HG03108 (cell line): ENCODE data around the gene NELFE.
"Not testable (repeated sequence)": the region's sequence is repeated elsewhere in the genome, so short reads cannot be mapped to it uniquely, and the experiment has no call there.

Experiments used
- ATAC-seq: cut with Tn5 transposase; IDR thresholded peaks from one replicate; pipeline ENCODE4 v1.9.1; 2021; ENCODE audit warnings: moderate library complexity; ENCODE audit not compliant: unreplicated experiment

NELFE gene

DNA sequence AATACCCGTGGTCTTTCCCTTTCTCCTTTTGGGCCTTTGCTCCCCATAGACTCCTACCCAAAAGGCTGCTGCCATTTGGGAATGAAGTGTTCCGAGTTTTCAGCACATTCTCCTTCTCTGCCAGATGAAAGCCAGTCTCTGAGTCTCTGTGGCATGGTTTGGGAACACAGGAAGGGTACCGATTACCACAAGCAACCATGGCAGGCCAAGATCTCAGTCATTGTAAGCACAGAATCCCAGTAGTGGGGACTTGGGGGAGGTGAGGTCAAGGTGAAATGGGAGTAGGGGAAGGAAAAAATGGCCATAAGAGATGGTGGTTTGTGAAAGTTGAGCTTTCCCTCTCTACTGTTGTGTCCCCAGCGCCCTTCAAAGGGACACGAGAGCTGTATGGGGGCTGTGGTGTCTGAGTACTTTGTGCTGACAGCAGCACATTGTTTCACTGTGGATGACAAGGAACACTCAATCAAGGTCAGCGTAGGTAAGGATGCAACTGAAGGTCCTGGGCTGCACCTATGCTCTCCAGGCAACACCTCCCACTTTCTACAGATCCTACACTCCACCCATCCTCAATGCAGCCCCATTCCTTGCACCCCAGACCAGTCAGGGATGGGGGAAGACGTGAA, 8.7 kb downstream of the NELFE start:
- ATAC-seq: no peak

DNA sequence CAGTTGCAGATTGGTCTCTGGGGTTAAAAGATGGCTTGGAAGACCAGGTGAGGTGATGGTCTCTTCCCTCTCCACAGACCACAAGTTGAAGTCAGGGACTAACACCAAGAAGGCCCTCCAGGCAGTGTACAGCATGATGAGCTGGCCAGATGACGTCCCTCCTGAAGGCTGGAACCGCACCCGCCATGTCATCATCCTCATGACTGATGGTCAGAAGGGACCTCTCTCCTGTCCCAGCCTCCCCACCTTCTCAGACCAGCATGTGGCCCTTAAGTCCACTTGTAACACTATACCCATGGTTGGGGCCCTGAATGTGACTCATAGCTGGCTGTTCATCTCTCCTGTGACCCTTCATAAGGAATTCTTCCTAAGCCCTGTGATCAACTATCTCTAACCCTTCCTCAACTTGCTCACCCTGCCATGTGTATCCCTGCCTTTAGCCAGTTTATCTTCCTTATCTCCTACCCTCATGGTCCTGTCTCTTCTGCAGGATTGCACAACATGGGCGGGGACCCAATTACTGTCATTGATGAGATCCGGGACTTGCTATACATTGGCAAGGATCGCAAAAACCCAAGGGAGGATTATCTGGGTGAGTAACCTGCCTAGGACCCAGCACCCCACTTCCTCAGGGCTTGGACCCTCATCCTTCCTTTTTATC, 9.9 kb downstream of the NELFE start:
- no peak for ATAC-seq

DNA sequence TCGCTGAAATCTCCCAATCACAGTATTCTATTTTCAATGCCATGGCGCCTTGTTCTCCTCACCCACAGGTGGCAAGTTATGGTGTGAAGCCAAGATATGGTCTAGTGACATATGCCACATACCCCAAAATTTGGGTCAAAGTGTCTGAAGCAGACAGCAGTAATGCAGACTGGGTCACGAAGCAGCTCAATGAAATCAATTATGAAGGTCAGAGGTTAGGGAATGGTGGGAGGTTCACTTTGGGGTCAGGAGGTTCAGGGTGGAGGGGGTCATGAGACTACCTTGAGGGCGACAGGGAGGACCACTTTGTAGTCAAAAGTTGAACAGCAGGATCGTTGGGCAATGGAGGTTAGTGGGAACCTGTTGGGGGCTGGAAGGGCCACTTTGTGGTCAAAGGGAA, 10.5 kb downstream of the NELFE start:
- ATAC-seq: no peak

DNA sequence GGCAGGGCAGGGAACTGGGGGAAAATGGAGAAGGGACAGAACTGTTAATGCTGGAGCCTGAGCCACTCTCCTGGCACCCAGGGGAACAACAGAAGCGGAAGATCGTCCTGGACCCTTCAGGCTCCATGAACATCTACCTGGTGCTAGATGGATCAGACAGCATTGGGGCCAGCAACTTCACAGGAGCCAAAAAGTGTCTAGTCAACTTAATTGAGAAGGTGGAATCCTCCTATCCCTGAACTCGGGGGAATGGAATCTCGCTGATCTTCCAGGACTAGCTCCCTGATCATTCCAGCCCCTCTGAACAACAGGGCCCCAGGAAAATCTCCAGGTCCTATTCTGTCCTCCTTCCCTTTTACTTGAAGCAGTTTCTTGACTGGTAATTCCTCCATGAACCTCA, 10.9 kb downstream of the NELFE start:
- no peak for ATAC-seq

DNA sequence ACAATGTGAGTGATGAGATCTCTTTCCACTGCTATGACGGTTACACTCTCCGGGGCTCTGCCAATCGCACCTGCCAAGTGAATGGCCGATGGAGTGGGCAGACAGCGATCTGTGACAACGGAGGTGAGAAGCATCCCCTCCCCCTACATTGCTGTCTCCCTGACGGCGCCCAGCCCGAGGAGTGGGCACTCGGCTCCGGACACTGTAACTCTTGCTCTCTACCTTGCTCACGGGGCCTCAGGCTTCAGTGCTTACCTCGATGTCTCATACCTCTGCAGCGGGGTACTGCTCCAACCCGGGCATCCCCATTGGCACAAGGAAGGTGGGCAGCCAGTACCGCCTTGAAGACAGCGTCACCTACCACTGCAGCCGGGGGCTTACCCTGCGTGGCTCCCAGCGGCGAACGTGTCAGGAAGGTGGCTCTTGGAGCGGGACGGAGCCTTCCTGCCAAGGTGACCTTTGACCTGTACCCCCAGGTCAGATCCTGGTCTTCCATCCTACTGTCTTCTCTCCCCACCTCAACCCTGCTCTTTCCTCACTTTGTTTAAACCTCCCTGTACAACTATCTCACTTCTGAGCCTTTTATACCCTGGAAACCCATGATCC, 11.6 kb downstream of the NELFE start:
- ATAC-seq: no peak

DNA sequence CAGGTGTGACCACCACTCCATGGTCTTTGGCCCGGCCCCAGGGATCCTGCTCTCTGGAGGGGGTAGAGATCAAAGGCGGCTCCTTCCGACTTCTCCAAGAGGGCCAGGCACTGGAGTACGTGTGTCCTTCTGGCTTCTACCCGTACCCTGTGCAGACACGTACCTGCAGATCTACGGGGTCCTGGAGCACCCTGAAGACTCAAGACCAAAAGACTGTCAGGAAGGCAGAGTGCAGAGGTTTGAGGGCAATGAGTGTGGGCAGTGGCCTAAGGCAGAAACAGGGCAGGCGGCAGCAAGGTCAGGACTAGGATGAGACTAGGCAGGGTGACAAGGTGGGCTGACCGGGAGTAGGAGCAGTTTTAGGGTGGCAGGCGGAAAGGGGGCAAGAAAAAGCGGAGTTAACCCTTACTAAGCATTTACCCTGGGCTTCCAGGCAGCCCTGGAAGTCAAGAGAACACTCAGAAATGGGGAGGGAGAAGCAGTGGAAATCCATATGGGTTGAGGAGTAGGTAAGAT, 12.3 kb downstream of the NELFE start:
- no peak for ATAC-seq

DNA sequence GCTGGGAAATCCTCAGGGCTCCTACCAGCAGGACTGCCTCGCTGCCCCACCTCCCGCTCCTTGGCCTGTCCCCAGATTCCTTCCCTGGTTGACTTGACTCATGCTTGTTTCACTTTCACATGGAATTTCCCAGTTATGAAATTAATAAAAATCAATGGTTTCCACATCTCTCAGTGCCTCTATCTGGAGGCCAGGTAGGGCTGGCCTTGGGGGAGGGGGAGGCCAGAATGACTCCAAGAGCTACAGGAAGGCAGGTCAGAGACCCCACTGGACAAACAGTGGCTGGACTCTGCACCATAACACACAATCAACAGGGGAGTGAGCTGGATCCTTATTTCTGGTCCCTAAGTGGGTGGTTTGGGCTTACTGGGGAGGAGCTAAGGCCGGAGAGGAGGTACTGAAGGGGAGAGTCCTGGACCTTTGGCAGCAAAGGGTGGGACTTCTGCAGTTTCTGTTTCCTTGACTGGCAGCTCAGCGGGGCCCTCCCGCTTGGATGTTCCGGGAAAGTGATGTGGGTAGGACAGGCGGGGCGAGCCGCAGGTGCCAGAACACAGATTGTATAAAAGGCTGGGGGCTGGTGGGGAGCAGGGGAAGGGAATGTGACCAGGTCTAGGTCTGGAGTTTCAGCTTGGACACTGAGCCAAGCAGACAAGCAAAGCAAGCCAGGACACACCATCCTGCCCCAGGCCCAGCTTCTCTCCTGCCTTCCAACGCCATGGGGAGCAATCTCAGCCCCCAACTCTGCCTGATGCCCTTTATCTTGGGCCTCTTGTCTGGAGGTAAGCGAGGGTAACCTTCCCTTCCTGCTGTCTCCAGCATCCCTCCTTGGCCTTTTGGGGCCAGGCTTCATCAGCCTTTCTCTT, 13.0 kb downstream of the NELFE start, which contains the start of gene CFB:
Gene CFB (plus strand): TSS at position 589 of the 863 bp plus-strand sequence. CDS start 127 bp downstream, at position 716.
- no peak for ATAC-seq

DNA sequence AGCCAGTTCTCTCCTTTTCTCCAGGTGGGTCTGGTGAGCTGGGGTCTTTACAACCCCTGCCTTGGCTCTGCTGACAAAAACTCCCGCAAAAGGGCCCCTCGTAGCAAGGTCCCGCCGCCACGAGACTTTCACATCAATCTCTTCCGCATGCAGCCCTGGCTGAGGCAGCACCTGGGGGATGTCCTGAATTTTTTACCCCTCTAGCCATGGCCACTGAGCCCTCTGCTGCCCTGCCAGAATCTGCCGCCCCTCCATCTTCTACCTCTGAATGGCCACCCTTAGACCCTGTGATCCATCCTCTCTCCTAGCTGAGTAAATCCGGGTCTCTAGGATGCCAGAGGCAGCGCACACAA, 13.6 kb downstream of the NELFE start:
- ATAC-seq: no peak

DNA sequence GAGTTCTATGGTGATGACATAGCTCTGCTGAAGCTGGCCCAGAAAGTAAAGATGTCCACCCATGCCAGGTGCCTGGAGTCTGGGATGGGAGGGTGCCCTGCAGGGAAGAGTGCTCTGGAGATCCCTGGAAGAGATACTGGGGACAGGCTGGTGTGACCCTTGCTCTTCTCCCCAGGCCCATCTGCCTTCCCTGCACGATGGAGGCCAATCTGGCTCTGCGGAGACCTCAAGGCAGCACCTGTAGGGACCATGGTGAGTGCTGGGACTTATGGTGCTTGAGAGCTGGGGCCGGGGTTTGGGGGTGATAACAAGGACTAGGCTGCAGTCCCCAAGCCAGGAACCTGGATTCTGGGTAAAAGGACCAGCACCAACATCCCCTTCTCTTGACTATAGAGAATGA, 15.0 kb downstream of the NELFE start:
- ATAC-seq: no peak

DNA sequence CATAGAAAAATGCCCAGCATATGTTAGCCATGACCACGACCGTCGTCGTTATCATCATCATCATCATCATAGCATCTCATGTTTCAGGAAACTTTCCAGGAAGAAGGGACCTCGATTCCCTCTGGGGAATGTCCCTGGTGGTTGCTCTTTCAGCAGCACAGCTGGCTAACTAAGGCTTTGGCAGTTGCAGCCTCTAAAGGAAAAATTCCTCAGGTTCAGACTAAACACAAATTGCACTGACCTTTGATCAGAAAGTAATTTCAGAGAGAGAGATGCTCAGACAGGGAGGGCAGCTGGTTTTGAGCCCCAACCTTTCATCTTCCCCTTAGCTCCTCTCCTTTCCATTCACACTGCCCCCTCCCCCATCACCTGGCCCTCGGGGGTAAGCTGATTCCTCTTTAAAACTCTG, 18.5 kb downstream of the NELFE start:
- ATAC-seq: no peak

DNA sequence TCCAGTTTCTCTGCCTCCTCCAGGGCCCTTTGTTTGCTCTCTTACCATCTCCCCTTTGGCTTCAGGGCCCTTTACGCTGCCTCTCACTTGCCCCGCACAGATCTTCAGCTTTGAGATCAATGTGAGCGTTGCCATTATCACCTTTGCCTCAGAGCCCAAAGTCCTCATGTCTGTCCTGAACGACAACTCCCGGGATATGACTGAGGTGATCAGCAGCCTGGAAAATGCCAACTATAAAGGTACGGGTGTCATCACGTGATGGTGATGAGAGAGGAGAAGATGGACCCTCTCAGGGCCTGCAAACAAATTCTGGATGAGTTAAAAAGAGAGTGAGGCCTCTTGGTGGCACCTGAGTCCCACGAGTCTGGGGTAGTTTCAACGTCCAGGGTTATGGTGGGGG, 22.9 kb downstream of the NELFE start:
- ATAC-seq: no peak

DNA sequence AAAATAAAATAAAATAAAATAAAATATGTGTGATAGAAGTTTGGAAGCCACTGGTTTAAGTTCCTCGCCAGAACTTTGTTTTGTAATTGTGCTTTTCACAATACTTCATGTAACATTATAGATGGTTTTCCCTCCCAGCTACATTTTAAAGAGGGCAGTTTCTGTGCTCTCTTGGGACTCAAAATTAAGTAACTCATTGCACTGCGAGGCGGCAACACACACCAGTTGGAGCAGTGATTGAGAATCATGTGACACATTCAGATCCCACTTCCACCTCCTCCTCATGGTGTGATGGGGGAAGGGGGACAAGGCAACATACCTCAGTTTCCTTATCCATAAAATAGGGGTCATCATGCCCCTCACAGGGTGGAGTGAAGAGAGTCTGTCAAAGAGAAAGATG, 23.8 kb downstream of the NELFE start:
- ATAC-seq: no peak

DNA sequence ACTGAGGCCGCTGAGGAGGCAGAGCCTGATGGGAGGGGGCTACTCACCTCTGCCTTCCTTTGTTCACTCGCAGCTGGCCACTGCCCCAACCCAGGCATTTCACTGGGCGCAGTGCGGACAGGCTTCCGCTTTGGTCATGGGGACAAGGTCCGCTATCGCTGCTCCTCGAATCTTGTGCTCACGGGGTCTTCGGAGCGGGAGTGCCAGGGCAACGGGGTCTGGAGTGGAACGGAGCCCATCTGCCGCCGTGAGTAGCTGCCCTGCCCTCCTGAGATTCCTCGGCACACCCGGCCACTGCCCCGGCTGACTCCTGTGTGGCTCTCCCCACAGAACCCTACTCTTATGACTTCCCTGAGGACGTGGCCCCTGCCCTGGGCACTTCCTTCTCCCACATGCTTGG, 25.2 kb downstream of the NELFE start:
- no peak for ATAC-seq

DNA sequence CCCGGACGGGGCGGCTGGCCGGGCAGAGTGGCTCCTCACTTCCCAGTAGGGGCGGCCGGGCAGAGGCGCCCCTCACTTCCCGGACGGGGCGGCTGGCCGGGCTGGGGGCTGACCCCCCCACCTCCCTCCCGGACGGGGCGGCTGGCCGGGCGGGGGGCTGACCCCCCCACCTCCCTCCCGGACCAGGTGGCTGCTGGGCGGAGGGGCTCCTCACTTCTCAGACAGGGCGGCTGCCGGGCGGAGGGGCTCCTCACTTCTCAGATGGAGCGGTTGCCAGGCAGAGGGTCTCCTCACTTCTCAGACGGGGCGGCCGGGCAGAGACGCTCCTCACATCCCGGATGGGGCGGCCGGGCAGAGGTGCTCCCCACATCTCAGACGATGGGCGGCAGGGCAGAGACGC, 26.6 kb downstream of the NELFE start:
- ATAC-seq: not testable (repeated sequence)

DNA sequence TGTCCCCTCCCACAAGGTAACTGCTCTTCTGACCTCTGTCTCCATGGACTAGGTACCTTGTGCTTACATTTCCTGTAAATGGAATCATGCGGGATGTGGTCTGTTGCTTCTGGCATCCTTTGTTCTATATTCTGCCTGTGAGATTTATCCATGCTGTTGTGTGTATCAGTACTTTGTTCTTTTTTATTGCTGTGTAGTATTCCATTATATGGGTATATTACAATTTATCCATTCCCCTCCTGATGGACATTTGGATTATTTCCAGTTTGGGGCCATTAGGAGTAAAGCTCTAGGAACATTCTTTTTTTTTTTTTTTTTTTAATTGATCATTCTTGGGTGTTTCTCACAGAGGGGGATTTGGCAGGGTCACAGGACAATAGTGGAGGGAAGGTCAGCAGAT, 27.8 kb downstream of the NELFE start:
- ATAC-seq: no peak

DNA sequence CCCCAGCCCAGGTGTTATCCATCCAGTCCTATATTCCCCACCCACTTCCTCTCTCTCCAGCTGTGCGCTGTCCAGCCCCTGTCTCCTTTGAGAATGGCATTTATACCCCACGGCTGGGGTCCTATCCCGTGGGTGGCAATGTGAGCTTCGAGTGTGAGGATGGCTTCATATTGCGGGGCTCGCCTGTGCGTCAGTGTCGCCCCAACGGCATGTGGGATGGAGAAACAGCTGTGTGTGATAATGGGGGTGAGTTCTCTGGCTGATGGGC, 30.2 kb downstream of the NELFE start:
- no peak for ATAC-seq

DNA sequence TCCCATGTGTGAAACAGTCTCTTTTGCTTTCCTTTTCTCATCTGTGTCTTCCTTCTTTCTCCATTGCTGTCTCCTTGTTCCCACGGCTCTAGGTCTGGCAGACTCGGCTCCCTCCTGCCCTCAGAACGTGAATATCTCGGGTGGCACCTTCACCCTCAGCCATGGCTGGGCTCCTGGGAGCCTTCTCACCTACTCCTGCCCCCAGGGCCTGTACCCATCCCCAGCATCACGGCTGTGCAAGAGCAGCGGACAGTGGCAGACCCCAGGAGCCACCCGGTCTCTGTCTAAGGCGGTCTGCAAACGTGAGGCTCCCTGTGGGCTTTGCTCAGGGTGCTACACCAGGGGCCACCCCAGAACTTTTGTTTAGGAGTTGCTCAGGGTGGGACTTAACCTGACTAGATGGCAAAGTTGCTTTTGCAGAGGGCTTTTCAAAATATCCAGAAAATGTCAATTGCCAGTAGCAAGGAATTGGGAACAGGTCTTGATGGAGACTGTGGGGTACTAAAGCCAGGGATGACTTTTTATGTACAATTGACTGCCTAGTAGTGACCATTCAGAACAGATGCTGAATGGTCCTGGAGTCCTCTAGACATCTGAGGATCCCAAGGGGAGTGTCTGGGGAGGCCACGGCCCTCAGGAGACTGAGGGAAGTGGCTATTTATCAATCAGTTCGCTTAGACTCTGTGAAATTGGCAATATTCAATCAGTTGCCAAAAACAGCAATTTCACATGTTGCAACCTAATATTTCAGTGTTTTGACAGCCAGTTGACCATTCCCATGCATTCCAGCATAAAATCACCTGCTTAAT, 30.7 kb downstream of the NELFE start:
- no peak for ATAC-seq

DNA sequence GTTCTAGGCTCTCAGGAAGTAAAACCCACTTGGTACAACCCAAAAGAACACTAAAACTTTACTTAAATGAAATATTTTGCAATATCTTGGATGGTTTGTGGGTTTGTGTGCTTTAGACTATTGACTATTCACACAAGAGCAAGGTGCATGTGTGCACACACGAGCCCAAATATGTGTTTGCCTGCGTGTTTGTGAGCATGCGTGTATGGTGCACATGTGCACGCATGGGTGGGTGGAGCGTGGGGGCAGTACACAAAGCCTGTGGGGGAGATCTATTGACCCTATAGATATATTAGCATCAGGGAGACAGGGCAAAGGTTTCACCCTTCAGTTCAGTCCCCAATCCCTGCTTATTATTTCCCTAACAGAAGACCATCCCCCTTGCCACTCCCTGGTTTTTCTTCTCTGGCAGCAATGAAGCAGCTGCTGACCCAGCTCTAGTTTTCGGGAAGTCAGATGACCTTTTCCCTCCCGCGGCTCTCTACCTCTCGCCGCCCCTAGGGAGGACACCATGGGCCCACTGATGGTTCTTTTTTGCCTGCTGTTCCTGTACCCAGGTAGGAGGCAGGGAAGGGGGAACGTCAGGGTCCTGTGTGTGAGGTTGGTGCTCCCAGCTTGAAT, 31.4 kb downstream of the NELFE start, which contains the start of gene C2:
Gene C2 (plus strand): TSS at position 476 of the 621 bp plus-strand sequence. CDS start 36 bp downstream, at position 512.
- ATAC-seq: no peak

DNA sequence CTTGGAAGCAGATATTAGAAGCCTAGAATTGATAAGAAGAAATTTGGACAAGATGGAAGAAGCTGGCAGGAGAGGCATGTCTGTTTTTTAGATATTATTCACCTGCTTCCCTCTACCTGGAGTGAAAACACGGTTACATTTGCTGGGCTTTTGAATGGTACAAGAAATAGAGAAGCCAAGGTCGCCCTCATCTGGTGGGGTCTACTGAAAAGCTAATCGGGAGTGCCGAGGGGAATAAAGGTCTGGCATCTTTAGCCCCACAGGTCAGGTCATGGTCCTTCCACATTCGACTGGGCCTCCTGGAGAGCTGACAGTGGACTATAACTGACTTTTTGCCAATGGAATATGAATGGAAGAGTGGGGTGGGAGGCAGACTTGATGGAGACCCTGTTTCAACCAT, 35.8 kb downstream of the NELFE start:
- ATAC-seq: no peak

DNA sequence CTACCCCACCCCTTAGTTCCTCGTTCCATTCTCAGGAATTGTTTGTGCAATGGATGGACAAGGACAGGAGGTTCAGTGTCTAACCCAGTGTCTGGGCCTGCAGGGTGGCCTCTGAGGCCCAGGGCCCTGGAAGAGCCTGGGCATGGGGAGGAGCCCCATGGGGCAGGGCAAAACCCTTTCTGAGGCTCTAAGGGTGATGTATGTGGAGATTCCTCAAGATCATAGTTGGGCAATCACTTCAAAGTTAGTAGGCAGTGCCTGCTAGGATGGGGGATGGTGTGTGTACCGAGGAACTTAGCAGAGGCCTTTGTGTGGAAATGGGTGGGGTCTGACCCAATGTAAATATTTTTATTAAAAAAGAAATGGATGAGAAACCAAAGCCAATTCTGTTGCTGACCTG, 38.0 kb downstream of the NELFE start:
- ATAC-seq: no peak
